ENCODE results near the gene SHROOM3.

GRCh38 chr4:76584241-76585152 is 149.5 kb downstream of the SHROOM3 start:
- TF ChIP-seq POLR2A (IDR thresholded peaks at IDR 0.05; ENCODE audit: low read length), result no peak
- TF ChIP-seq GATA1 (IDR thresholded peaks at IDR 0.05; ENCODE audit: low read depth, low read length), result no peak

Measured in erythroblast (primary cell).